ENCODE results near the gene AKT2.

Gene AKT2

GRCh38 chr19:40280608-40281221 lies 4.4 kb downstream of the AKT2 start:
- TF ChIP-seq CTCF (IDR thresholded peaks at IDR 0.05; ENCODE audit: insufficient read depth, low read length, poor library complexity, severe bottlenecking) (no peak), EZH2phosphoT487 (conservative IDR thresholded peaks at IDR 0.05; ENCODE audit: low read length) (no peak)
- Histone ChIP-seq H3K36me3 (ENCODE audit: low read length) (no peaks in the 10 kb centered on the region), H3K27me3 (ENCODE audit: low read length) (no peaks in the 10 kb centered on the region), H3K9me2 (replicated peaks; ENCODE audit: insufficient read depth, low read length) (no peaks in the 10 kb centered on the region), H3K4me2 (ENCODE audit: low read depth, low read length, poor library complexity, severe bottlenecking) (no peak overlapping the region), H3K4me3 (ENCODE audit: insufficient read depth, low read length, poor library complexity, severe bottlenecking) (no peak overlapping the region), H3K27ac (ENCODE audit: low read depth, low read length) (no peak overlapping the region), H3K9ac (ENCODE audit: low read length) (no peak overlapping the region), H3K79me2 (ENCODE audit: insufficient read depth, low read length) (peaks cover 83% of the 10 kb centered on the region), H3F3A (ENCODE audit: insufficient read depth) (peaks cover 1% of the 10 kb centered on the region; the same call in 1 of the 2 replicates), H2AFZ (ENCODE audit: low read depth, low read length, severe bottlenecking) (no peak overlapping the region), H4K20me1 (ENCODE audit: low read depth, low read length) (no peaks in the 10 kb centered on the region; the same call in 1 of the 2 replicates), H3K9me3 (ENCODE audit: insufficient read depth, low read length) (no peaks in the 10 kb centered on the region)

GRCh38 chr19:40279761-40280607 lies 5.2 kb downstream of the AKT2 start:
- H3K79me2 ChIP-seq (ENCODE audit: insufficient read depth, low read length) = peaks cover 88% of the 10 kb centered on the region
- H3K36me3 ChIP-seq (ENCODE audit: low read length) = no peaks in the 10 kb centered on the region
- H3K4me3 ChIP-seq (ENCODE audit: insufficient read depth, low read length, poor library complexity, severe bottlenecking) = no peak overlapping the region
- no peaks in the 10 kb centered on the region for H3K9me3 ChIP-seq (ENCODE audit: insufficient read depth, low read length)
- H2AFZ ChIP-seq (ENCODE audit: low read depth, low read length, severe bottlenecking) = no peak overlapping the region
- TF ChIP-seq EZH2phosphoT487 (conservative IDR thresholded peaks at IDR 0.05; ENCODE audit: low read length) (no peak), CTCF (IDR thresholded peaks at IDR 0.05; ENCODE audit: insufficient read depth, low read length, poor library complexity, severe bottlenecking) (no peak)
- no peak overlapping the region for H3K9ac ChIP-seq (ENCODE audit: low read length)
- H3K4me2 ChIP-seq (ENCODE audit: low read depth, low read length, poor library complexity, severe bottlenecking) = no peak overlapping the region
- H3F3A ChIP-seq (ENCODE audit: insufficient read depth) = no peaks in the 10 kb centered on the region
- no peaks in the 10 kb centered on the region for H3K9me2 ChIP-seq (replicated peaks; ENCODE audit: insufficient read depth, low read length)
- no peaks in the 10 kb centered on the region; the same call in 1 of the 2 replicates for H4K20me1 ChIP-seq (ENCODE audit: low read depth, low read length)
- H3K27ac ChIP-seq (ENCODE audit: low read depth, low read length) = no peak overlapping the region
- no peaks in the 10 kb centered on the region for H3K27me3 ChIP-seq (ENCODE audit: low read length)

- Histone ChIP-seq H3K9ac (ENCODE audit: low read length) (no peak overlapping the region), H3K27ac (ENCODE audit: low read depth, low read length) (no peak overlapping the region), H4K20me1 (ENCODE audit: low read depth, low read length) (no peaks in the 10 kb centered on the region; the same call in 1 of the 2 replicates)
Measured at GRCh38 chr19:40279120-40279551, 6.0 kb downstream of the AKT2 start.

More at GRCh38 chr19:40279120-40279551, 6.0 kb downstream of the AKT2 start:
- Histone ChIP-seq H2AFZ (ENCODE audit: low read depth, low read length, severe bottlenecking) (no peak overlapping the region), H3F3A (ENCODE audit: insufficient read depth) (no peaks in the 10 kb centered on the region), H3K9me2 (replicated peaks; ENCODE audit: insufficient read depth, low read length) (no peaks in the 10 kb centered on the region), H3K4me2 (ENCODE audit: low read depth, low read length, poor library complexity, severe bottlenecking) (no peak overlapping the region), H3K4me3 (ENCODE audit: insufficient read depth, low read length, poor library complexity, severe bottlenecking) (no peak overlapping the region), H3K27me3 (ENCODE audit: low read length) (no peaks in the 10 kb centered on the region), H3K36me3 (ENCODE audit: low read length) (no peaks in the 10 kb centered on the region), H3K9me3 (ENCODE audit: insufficient read depth, low read length) (no peaks in the 10 kb centered on the region), H3K79me2 (ENCODE audit: insufficient read depth, low read length) (peaks cover 90% of the 10 kb centered on the region)
- TF ChIP-seq EZH2phosphoT487 (conservative IDR thresholded peaks at IDR 0.05; ENCODE audit: low read length) (no peak), CTCF (IDR thresholded peaks at IDR 0.05; ENCODE audit: insufficient read depth, low read length, poor library complexity, severe bottlenecking) (no peak)

Measured in SU-DHL-6 (cell line).